H9 (cell line): ENCODE measurements around the gene MOCS3. TPM values are rescaled to one million over a fixed set of nuclear protein-coding genes. Genes with fewer than 3 reads are reported as not detected.

Experiments
- DNase-seq: peaks from one replicate; pipeline ENCODE4 v3.0.0-alpha.2; 2017
- H2AFZ ChIP-seq: one replicate; pipeline ENCODE4 v1.6.1; 2013; ENCODE audit warnings: mild to moderate bottlenecking, low read length, control low read depth, moderate library complexity
- H2AK5ac ChIP-seq: 2 replicates; pipeline ENCODE4 v1.6.1; 2013; ENCODE audit warnings: low read length, control low read depth, mixed read lengths; ENCODE audit not compliant: insufficient read length
- H2BK120ac ChIP-seq: one replicate; pipeline ENCODE4 v1.6.1; 2013; ENCODE audit warnings: low read depth, mild to moderate bottlenecking, low read length, control low read depth, inconsistent platforms; ENCODE audit not compliant: poor library complexity, severe bottlenecking
- H2BK12ac ChIP-seq: 2 replicates; pipeline ENCODE4 v1.6.1; 2013; ENCODE audit warnings: low read length, control low read depth, mixed read lengths, low read depth; ENCODE audit not compliant: insufficient read length
- H2BK15ac ChIP-seq: 2 replicates; pipeline ENCODE4 v1.6.1; 2013; ENCODE audit warnings: low read depth, low read length, control low read depth
- H2BK20ac ChIP-seq: one replicate; pipeline ENCODE4 v1.6.1; 2013; ENCODE audit warnings: low read depth, mild to moderate bottlenecking, low read length, control low read depth, inconsistent platforms; ENCODE audit not compliant: poor library complexity, severe bottlenecking
- H2BK5ac ChIP-seq: 2 replicates; pipeline ENCODE4 v1.6.1; 2013; ENCODE audit warnings: low read length, control low read depth, mixed read lengths; ENCODE audit not compliant: insufficient read length
- H3K14ac ChIP-seq: 2 replicates; pipeline ENCODE4 v1.6.1; 2013; ENCODE audit warnings: low read length, control low read depth; ENCODE audit not compliant: insufficient read depth
- H3K18ac ChIP-seq: 2 replicates; pipeline ENCODE4 v1.6.1; 2013; ENCODE audit warnings: low read depth, mild to moderate bottlenecking, mixed read lengths, low read length, control low read depth; ENCODE audit not compliant: insufficient read length
- H3K23ac ChIP-seq: 2 replicates; pipeline ENCODE4 v1.6.1; 2013; ENCODE audit warnings: low read length, control low read depth, mixed read lengths, low read depth; ENCODE audit not compliant: insufficient read length
- H3K23me2 ChIP-seq: 2 replicates; pipeline ENCODE4 v1.6.1; 2013; ENCODE audit warnings: low read depth, mild to moderate bottlenecking, mixed read lengths, low read length, control low read depth; ENCODE audit not compliant: insufficient read length, poor library complexity, severe bottlenecking
- H3K27ac ChIP-seq: 2 replicates; pipeline ENCODE4 v1.5.1; 2013; ENCODE audit warnings: low read length, control low read depth, mixed read lengths, low read depth; ENCODE audit not compliant: insufficient read length
- H3K27me3 ChIP-seq: 2 replicates; pipeline ENCODE4 v1.6.1; 2013; ENCODE audit warnings: low read length, control low read depth, inconsistent platforms; ENCODE audit not compliant: insufficient read depth
- H3K4ac ChIP-seq: 2 replicates; pipeline ENCODE4 v1.6.1; 2013; ENCODE audit warnings: low read depth, mild to moderate bottlenecking, control low read depth, inconsistent platforms, low read length, moderate library complexity
- H3K4me1 ChIP-seq: 2 replicates; pipeline ENCODE4 v1.6.1; 2013; ENCODE audit warnings: low read length, control low read depth, inconsistent platforms; ENCODE audit not compliant: insufficient read depth
- H3K4me2 ChIP-seq: 2 replicates; pipeline ENCODE4 v1.6.1; 2013; ENCODE audit warnings: low read length, control low read depth, mixed read lengths; ENCODE audit not compliant: insufficient read length, insufficient read depth
- H3K56ac ChIP-seq: 2 replicates; pipeline ENCODE4 v1.6.1; 2013; ENCODE audit warnings: low read depth, mild to moderate bottlenecking, mixed read lengths, low read length, control low read depth; ENCODE audit not compliant: insufficient read length
- H3K79me1 ChIP-seq: 2 replicates; pipeline ENCODE4 v1.6.1; 2013; ENCODE audit warnings: low read depth, mild to moderate bottlenecking, moderate library complexity, low read length, control low read depth, inconsistent platforms; ENCODE audit not compliant: insufficient read depth, poor library complexity, severe bottlenecking
- H3K79me2 ChIP-seq: 2 replicates; pipeline ENCODE4 v1.6.1; 2013; ENCODE audit warnings: low read length, control low read depth, inconsistent platforms; ENCODE audit not compliant: insufficient read depth
- H3K9ac ChIP-seq: 2 replicates; pipeline ENCODE4 v1.6.1; 2013; ENCODE audit warnings: low read length, control low read depth, mixed read lengths; ENCODE audit not compliant: insufficient read length; ENCODE audit errors: extremely low read depth
- H3K9me3 ChIP-seq: one replicate; pipeline ENCODE4 v1.6.1; 2013; ENCODE audit warnings: low read depth, low read length, inconsistent platforms; ENCODE audit not compliant: control insufficient read depth
- H3T11ph ChIP-seq: one replicate; pipeline ENCODE4 v1.6.1; 2013; ENCODE audit warnings: mild to moderate bottlenecking, low read length, control low read depth, inconsistent platforms
- H4K20me1 ChIP-seq: one replicate; pipeline ENCODE4 v1.6.1; 2013; ENCODE audit not compliant: control insufficient read depth, insufficient read length, insufficient read depth
- H4K5ac ChIP-seq: 2 replicates; pipeline ENCODE4 v1.6.1; 2013; ENCODE audit warnings: low read depth, mild to moderate bottlenecking, mixed read lengths, low read length, control low read depth; ENCODE audit not compliant: insufficient read length
- H4K8ac ChIP-seq: replicated peaks from 2 replicates; pipeline ENCODE4 v1.6.1; 2013; ENCODE audit warnings: low read length, control low read depth, mixed read lengths, low read depth; ENCODE audit not compliant: insufficient read length
- H4K91ac ChIP-seq: 2 replicates; pipeline ENCODE4 v1.6.1; 2013; ENCODE audit warnings: low read depth, mild to moderate bottlenecking, moderate library complexity, mixed read lengths, low read length, control low read depth; ENCODE audit not compliant: insufficient read length
- H3K27ac Mint-ChIP-seq, 3 experiments: 2 replicates in 2 of 3; 3 replicates in 1 of 3; pipeline ENCODE4 v1.8.0; 2020 to 2021; ENCODE audit warnings: mixed read lengths in 3 of 3, mild to moderate bottlenecking in 1 of 3, moderate library complexity in 1 of 3
- H3K27me3 Mint-ChIP-seq: 2 replicates; pipeline ENCODE4 v1.8.0; 2021; ENCODE audit warnings: low read depth, mild to moderate bottlenecking, moderate library complexity, mixed read lengths
- H3K36me3 Mint-ChIP-seq, 3 experiments: 2 replicates in 2 of 3; 3 replicates in 1 of 3; pipeline ENCODE4 v1.8.0; 2020 to 2021; ENCODE audit warnings: low read depth in 3 of 3, mixed read lengths in 3 of 3; ENCODE audit not compliant: insufficient read depth in 1 of 3
- H3K4me1 Mint-ChIP-seq, 2 experiments: 2 replicates each; pipeline ENCODE4 v1.8.0; 2020; ENCODE audit warnings: mixed read lengths in 2 of 2
- H3K4me3 Mint-ChIP-seq, 2 experiments: 2 replicates in 1 of 2; 3 replicates in 1 of 2; pipeline ENCODE4 v1.8.0; 2020 to 2021; ENCODE audit warnings: mild to moderate bottlenecking in 2 of 2, mixed read lengths in 2 of 2, moderate library complexity in 1 of 2
- H3K9me3 Mint-ChIP-seq, 2 experiments: 2 replicates in 1 of 2; 3 replicates in 1 of 2; pipeline ENCODE4 v1.8.0; 2020; ENCODE audit warnings: mild to moderate bottlenecking in 2 of 2, mixed read lengths in 2 of 2, moderate library complexity in 1 of 2
- CTCF ChIP-seq: fragments of 200-600 bp; sonication (generic); conservative IDR thresholded peaks from 3 replicates; pipeline ENCODE4 v1.8.0; 2021; ENCODE audit warnings: antibody characterized with exemption, mild to moderate bottlenecking
- WGBS: extraction: QIAGEN DNeasy Blood & Tissue Kit; methylation state at CpG from one replicate; pipeline ENCODE4 v1.1.7; 2013; ENCODE audit warnings: missing lambda C conversion rate, low lambda C conversion rate, mixed read lengths; ENCODE audit not compliant: insufficient read length; ENCODE audit errors: extremely low coverage; 5-methylcytosine and 5-hydroxymethylcytosine counted together
- total RNA-seq: library from RNA; stranded (reverse); gene quantifications from 2 replicates; pipeline ENCODE4 v1.2.1, GENCODE V29; 2021

The MOCS3 gene
- total RNA-seq, 1 experiment from 2014 or later, result 9.0 TPM

- H2BK5ac ChIP-seq, result no peak overlapping the region
- no peak overlapping the region for H3T11ph ChIP-seq
- no peaks in the 10 kb centered on the region for H3K79me2 ChIP-seq
- H3K56ac ChIP-seq, result no peak overlapping the region
- H2BK120ac ChIP-seq, result no peak overlapping the region
- H3K27me3 ChIP-seq, result no peaks in the 10 kb centered on the region
- no peaks in the 10 kb centered on the region for H3K79me1 ChIP-seq
- H3K23ac ChIP-seq, result no peak overlapping the region
- no peaks in the 10 kb centered on the region for H3K9me3 Mint-ChIP-seq
- TF ChIP-seq CTCF, result no peak
- H2BK20ac ChIP-seq, result no peak overlapping the region
- H3K36me3 Mint-ChIP-seq, result no peaks in the 10 kb centered on the region
- no peak overlapping the region for H4K5ac ChIP-seq
- no peak overlapping the region for H3K4me2 ChIP-seq
- H4K20me1 ChIP-seq, result no peaks in the 10 kb centered on the region
- H3K9ac ChIP-seq, result no peak overlapping the region
- H3K4me1 Mint-ChIP-seq, result peaks cover 12 to 16% of the 10 kb centered on the region in 2 experiments
- H2AFZ ChIP-seq, result no peak overlapping the region
- no peak overlapping the region for H2BK12ac ChIP-seq
- no CpG with 5 or more reads among the region's 8 CpGs for WGBS
- no peaks in the 10 kb centered on the region for H3K4me1 ChIP-seq
- no peak overlapping the region for H4K8ac ChIP-seq
- H3K27ac Mint-ChIP-seq, result no peak overlapping the region
- no peak overlapping the region for H3K14ac ChIP-seq
- no peak overlapping the region for H3K4ac ChIP-seq
- H3K27me3 Mint-ChIP-seq, result peaks cover 19% of the 10 kb centered on the region
- H4K91ac ChIP-seq, result no peak overlapping the region
- H2AK5ac ChIP-seq, result no peak overlapping the region
- no peak overlapping the region; a peak in 1 of 5 replicates for H3K4me3 Mint-ChIP-seq
- no peak for DNase-seq
- H3K27ac ChIP-seq, result no peak overlapping the region
- H2BK15ac ChIP-seq, result no peak overlapping the region
- H3K23me2 ChIP-seq, result no peaks in the 10 kb centered on the region
- H3K9me3 ChIP-seq, result no peaks in the 10 kb centered on the region
- no peak overlapping the region for H3K18ac ChIP-seq
These were observed 21.6 kb downstream of the MOCS3 start for GRCh38 chr20:50980071-50980681.
